Heart right ventricle (tissue), 16 donors: ENCODE results near the gene MRPL1. TPM values are rescaled to one million over a fixed set of nuclear protein-coding genes. Genes with fewer than 3 reads are reported as not detected.
"Not testable (repeated sequence)": the region's sequence is repeated elsewhere in the genome, so short reads cannot be mapped to it uniquely, and the experiment has no call there.

ENCODE experiments used
- ATAC-seq, 8 donors: fragments of 200-7000 bp; cut with Tn5 transposase; one replicate each; pipeline ENCODE4 v1.9.1; 2020; ENCODE audit warnings: mild to moderate bottlenecking in 8 of 8, moderate library complexity in 8 of 8, moderate number of reproducible peaks in 1 of 8
- DNase-seq, 2 donors: peaks; one replicate each; pipeline ENCODE4 v3.0.0-alpha.2; 2020
- H3K27ac ChIP-seq, 10 donors: fragments of 200-600 bp; sonication (generic) in 2 of 10; one replicate each; pipeline versions ENCODE4 v1.5.0 to v1.8.0; 2020 to 2022; ENCODE audit warnings: mild to moderate bottlenecking in 3 of 10
- H3K27me3 ChIP-seq, 7 donors: fragments of 200-600 bp; one replicate each; pipeline ENCODE4 v1.8.0; 2021 to 2022; ENCODE audit warnings: mild to moderate bottlenecking in 2 of 7
- H3K36me3 ChIP-seq, 9 donors: fragments of 200-600 bp; sonication (generic) in 1 of 9; one replicate each; pipeline versions ENCODE4 v1.5.0 to v1.8.0; 2020 to 2022; ENCODE audit warnings: mild to moderate bottlenecking in 2 of 9
- H3K4me1 ChIP-seq, 9 donors: fragments of 200-600 bp; sonication (generic) in 1 of 9; one replicate each; pipeline versions ENCODE4 v1.5.0 to v1.8.0; 2020 to 2022; ENCODE audit warnings: mild to moderate bottlenecking in 4 of 9
- H3K4me3 ChIP-seq, 10 donors: fragments of 200-600 bp; sonication (generic) in 2 of 10; one replicate each; pipeline versions ENCODE4 v1.5.0 to v1.8.0; 2020 to 2022; ENCODE audit warnings: mild to moderate bottlenecking in 7 of 10, moderate library complexity in 2 of 10
- H3K9me3 ChIP-seq, 11 donors: fragments of 200-600 bp in 10 of 11; sonication (generic) in 2 of 11; one replicate each; pipeline versions ENCODE4 v1.5.0 to v1.8.0; 2013 to 2022; ENCODE audit warnings: mild to moderate bottlenecking in 2 of 11, control low read depth in 1 of 11, moderate library complexity in 1 of 11
- CTCF ChIP-seq, 9 donors: fragments of 200-600 bp; sonication (generic) in 2 of 9; IDR thresholded peaks; one replicate each; pipeline versions ENCODE4 v1.5.0 to v1.8.0; 2021 to 2022; ENCODE audit warnings: antibody characterized with exemption in 9 of 9, mild to moderate bottlenecking in 5 of 9, moderate library complexity in 1 of 9
- WGBS, 2 donors: extraction: QIAGEN DNeasy Blood & Tissue Kit; methylation state at CpG; one replicate each; pipeline ENCODE4 v1.1.7; 2013; ENCODE audit warnings: inconsistent platforms in 1 of 2; 5-methylcytosine and 5-hydroxymethylcytosine counted together
- intact Hi-C, 10 donors: fragments of 100-400 bp; cut with DNase I; formaldehyde crosslinking; loops; one replicate each; pipeline versions ENCODE4 v1.11.1 to v1.14.2; 2022
- polyA plus RNA-seq, 2 donors: library from polyadenylated mRNA; stranded (reverse); fragments of 200-250 nt; gene quantifications; one replicate each; pipeline ENCODE4 v1.2.3, GENCODE V29; 2013
- total RNA-seq, 10 donors: library from RNA; stranded (reverse); fragmentation: NEBNext Ultra II Directional in 3 of 10; extraction: Animal tissue kit (Norgen Biotek cat#: 25700) in 3 of 10; gene quantifications; one replicate each; pipeline versions ENCODE4 v1.2.1 to v1.2.4, GENCODE V29; 2021 to 2023
- donor health status: Arrhythmogenic right ventricular cardiomyopathy.
- donor health status: ischemic (EF 13 %, LVEDD 7.1; RV severe dilation, severe dysfunction).
- donor health status: healthy with polysubstance abuse.
- donor health status: DM: no; HTN: yes; CAD: no.
- donor health status: DM: no; HTN: no; CAD: no.
- donor health status: ischemic (EF 25% LVEDD 6.9; RV normal size, moderate dysfunction).
- donor health status: ischemic (EF 25% LVEDD 5.7; RV mildly dilated, moderate dysfunction).
- donor health status: healthy.
- donor health status: DM: yes; HTN: yes; CAD: no.
- donor health status: Ischemic cardiomyopathy.
- donor health status: ischemic (EF 35%, LVEDD 5.7; RV mildly dilated, moderate dysfunction).
- donor health status: nonischemic (EF 11% LVEDD 7.7; RV severe dilation, severe dysfunction).
- donor health status: DM: yes; HTN: yes; CAD: no.
- donor health status: PGD.
- donor health status: ischemic (EF 29% LVEDD 5.4; RV normal size, mild dysfunction).
- donor health status: nonischemic (EF 23%, LVEDD 6.1; RV moderate dilation, normal function).

Gene MRPL1
- total and polyA plus RNA-seq, 12 donors = 29.1 to 57.6 (median 45.8) TPM

- intact Hi-C loops = no loop called here
- DNase-seq = no peak
- H3K4me3 ChIP-seq = no peak overlapping the region
- H3K27ac ChIP-seq = no peak overlapping the region
- TF ChIP-seq CTCF (IDR thresholded peaks at IDR 0.05) = no peak
- peaks cover 0 to 32% (median 0%) of the 10 kb centered on the region in 9 donors for H3K36me3 ChIP-seq
- peaks cover 0 to 21% (median 0%) of the 10 kb centered on the region in 11 donors for H3K9me3 ChIP-seq
- H3K4me1 ChIP-seq = no peaks in the 10 kb centered on the region
- ATAC-seq = no peak
- H3K27me3 ChIP-seq = no peaks in the 10 kb centered on the region
- 94 to 100% methylated on average over 1 of the region's 1 CpG for WGBS, 2 donors
Observed at GRCh38 chr4:77938560-77938959, 75.9 kb downstream of the MRPL1 start.

- H3K9me3 ChIP-seq = peaks cover 0 to 19% (median 0%) of the 10 kb centered on the region in 11 donors
- H3K4me3 ChIP-seq, H3K27me3 ChIP-seq, H3K27ac ChIP-seq, ATAC-seq, DNase-seq, H3K4me1 ChIP-seq, intact Hi-C loops: not testable (repeated sequence)
- peaks cover 0 to 22% (median 9%) of the 10 kb centered on the region in 9 donors for H3K36me3 ChIP-seq
- WGBS, 2 donors = 98 to 99% methylated on average over 10 of the region's 10 CpGs
Observed at GRCh38 chr4:77945929-77946328, 83.3 kb downstream of the MRPL1 start.

- no peak for DNase-seq
- H3K4me1 ChIP-seq = no peaks in the 10 kb centered on the region
- no peak overlapping the region for H3K4me3 ChIP-seq
- H3K27me3 ChIP-seq = no peaks in the 10 kb centered on the region
- TF ChIP-seq CTCF (IDR thresholded peaks at IDR 0.05) = no peak
- peaks cover 0 to 59% (median 9%) of the 10 kb centered on the region in 9 donors for H3K36me3 ChIP-seq
- intact Hi-C loops = loop anchor here in 5 of 10 donors (10.0 kb wide), 4 partner anchors 655 to 925 kb away; no protein-coding TSS in a partner anchor
- 90 to 100% methylated on average over 1 of the region's 1 CpG for WGBS, 2 donors
- H3K9me3 ChIP-seq = peaks cover 0 to 12% (median 0%) of the 10 kb centered on the region in 11 donors
- no peak overlapping the region for H3K27ac ChIP-seq
- ATAC-seq = no peak
Observed at GRCh38 chr4:77950203-77950602, 87.6 kb downstream of the MRPL1 start.

GRCh38 chr4:77952457-77952856 lies 89.8 kb downstream of the MRPL1 start:
- no peaks in the 10 kb centered on the region for H3K4me1 ChIP-seq
- no peaks in the 10 kb centered on the region for H3K9me3 ChIP-seq
- WGBS, 2 donors = 77 to 84% methylated on average over 5 of the region's 5 CpGs
- DNase-seq (no peak), ATAC-seq (peak in 1 of 8 donors; percentile 42)
- intact Hi-C loops = loop anchor here in 5 of 10 donors (10.0 kb wide), 4 partner anchors 652 to 922 kb away; no protein-coding TSS in a partner anchor
- no peaks in the 10 kb centered on the region for H3K27me3 ChIP-seq
- peaks cover 0 to 61% (median 9%) of the 10 kb centered on the region in 9 donors for H3K36me3 ChIP-seq
- peak overlapping the region in 3 of 10 donors; percentile 0 to 35 (median 13) for H3K27ac ChIP-seq
- H3K4me3 ChIP-seq = no peak overlapping the region
- no peak for TF ChIP-seq CTCF (IDR thresholded peaks at IDR 0.05)

GRCh38 chr4:77954690-77955089 lies 92.1 kb downstream of the MRPL1 start:
- DNase-seq (no peak), ATAC-seq (no peak)
- Histone ChIP-seq H3K36me3 (peaks cover 0 to 58% (median 9%) of the 10 kb centered on the region in 9 donors), H3K27me3 (no peaks in the 10 kb centered on the region), H3K4me3 (no peak overlapping the region), H3K27ac (no peak overlapping the region), H3K4me1 (peaks cover 0 to under 1% (median 0%) of the 10 kb centered on the region in 9 donors), H3K9me3 (no peaks in the 10 kb centered on the region)
- TF ChIP-seq CTCF (IDR thresholded peaks at IDR 0.05) = no peak
- 93 to 94% methylated on average over 3 of the region's 3 CpGs for WGBS, 2 donors
- intact Hi-C loops = loop anchor here in 8 of 10 donors (5.0 to 10.0 kb wide), 6 partner anchors 563 to 920 kb away; no protein-coding TSS in a partner anchor
